C4-2B (cell line): Measurements from ENCODE around the gene KCTD14.

Source experiments
- ZFX ChIP-seq: fragments of 450-650 bp; IDR thresholded peaks from 2 replicates; pipeline ENCODE4 v1.6.1; 2017
- TF ChIP-seq, protein P1 (sequence below): fragments of 450-650 bp; conservative IDR thresholded peaks from 2 replicates; pipeline ENCODE4 v1.5.1; 2017; ENCODE audit warnings: mild to moderate bottlenecking

DNA sequence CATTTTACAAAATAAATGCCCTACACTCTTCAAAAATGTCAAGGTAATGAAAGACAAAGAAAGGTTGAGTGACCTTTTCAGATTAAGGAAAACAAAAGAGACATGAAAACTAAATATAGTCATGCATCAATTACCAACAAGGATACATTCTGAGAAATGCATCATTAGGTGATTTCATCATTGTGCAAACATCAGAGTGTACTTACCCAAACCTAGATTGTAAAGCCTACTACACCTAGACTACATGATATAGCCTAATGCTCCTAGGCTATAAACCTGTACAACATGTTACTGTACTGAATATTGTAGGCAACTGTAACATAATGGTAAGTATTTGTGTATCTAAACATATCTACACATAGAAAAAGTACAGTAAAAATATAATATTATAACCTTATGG, 55.3 kb downstream of the KCTD14 start:
- TF ChIP-seq, protein P1, sequence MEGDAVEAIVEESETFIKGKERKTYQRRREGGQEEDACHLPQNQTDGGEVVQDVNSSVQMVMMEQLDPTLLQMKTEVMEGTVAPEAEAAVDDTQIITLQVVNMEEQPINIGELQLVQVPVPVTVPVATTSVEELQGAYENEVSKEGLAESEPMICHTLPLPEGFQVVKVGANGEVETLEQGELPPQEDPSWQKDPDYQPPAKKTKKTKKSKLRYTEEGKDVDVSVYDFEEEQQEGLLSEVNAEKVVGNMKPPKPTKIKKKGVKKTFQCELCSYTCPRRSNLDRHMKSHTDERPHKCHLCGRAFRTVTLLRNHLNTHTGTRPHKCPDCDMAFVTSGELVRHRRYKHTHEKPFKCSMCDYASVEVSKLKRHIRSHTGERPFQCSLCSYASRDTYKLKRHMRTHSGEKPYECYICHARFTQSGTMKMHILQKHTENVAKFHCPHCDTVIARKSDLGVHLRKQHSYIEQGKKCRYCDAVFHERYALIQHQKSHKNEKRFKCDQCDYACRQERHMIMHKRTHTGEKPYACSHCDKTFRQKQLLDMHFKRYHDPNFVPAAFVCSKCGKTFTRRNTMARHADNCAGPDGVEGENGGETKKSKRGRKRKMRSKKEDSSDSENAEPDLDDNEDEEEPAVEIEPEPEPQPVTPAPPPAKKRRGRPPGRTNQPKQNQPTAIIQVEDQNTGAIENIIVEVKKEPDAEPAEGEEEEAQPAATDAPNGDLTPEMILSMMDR, result no peak
- no peak for TF ChIP-seq ZFX
